SK-N-SH (cell line): Measurements from ENCODE around the gene CFAP251.

ENCODE experiments used
- CTCF ChIP-seq: fragments of 200-600 bp; sonication (generic); IDR thresholded peaks from 2 replicates; pipeline ENCODE4 v1.6.1; 2017; ENCODE audit warnings: antibody characterized with exemption, mild to moderate bottlenecking, moderate library complexity
- POLR2AphosphoS5 ChIP-seq: IDR thresholded peaks from 2 replicates; pipeline ENCODE4 v1.6.1; 2012; ENCODE audit warnings: low read depth, low read length
- RAD21 ChIP-seq: IDR thresholded peaks from 2 replicates; pipeline ENCODE4 v1.6.1; 2012; ENCODE audit warnings: mild to moderate bottlenecking, low read length

GRCh38 chr12:121963341-121964018, 45.1 kb downstream of the CFAP251 start:
- no peak for TF ChIP-seq RAD21
- no peak for TF ChIP-seq CTCF
- no peak for TF ChIP-seq POLR2AphosphoS5
